GM12878 (cell line): Measurements from ENCODE around the gene INHBB. TPM values are rescaled to one million over a fixed set of nuclear protein-coding genes. Genes with fewer than 3 reads are reported as not detected.

Source experiments
- ATAC-seq: fragments of 200-7000 bp; cut with Tn5 transposase; 3 replicates; pipeline ENCODE4 v1.9.1; 2020; ENCODE audit warnings: mild to moderate bottlenecking, moderate library complexity
- BruUV-seq: library from RNA; stranded (reverse); fragments of 400-500 nt; replicated peaks from 2 replicates; lab custom pipeline; 2021; lab: Mats Ljungman, UMichigan
- CTCF ChIA-PET: fragments of 300-600 bp; sonication (Branson Sonifier 250); formaldehyde crosslinking; extraction: SDS; loops from one replicate; lab custom pipeline; 2021; ENCODE audit warnings: inconsistent platforms; lab: Yijun Ruan, JAX
- POLR2A ChIA-PET: fragments of 350-600 bp; formaldehyde crosslinking; extraction: SDS; loops from one replicate; lab custom pipeline; 2021; ENCODE audit warnings: inconsistent platforms; lab: Charles Lee
- RAD21 ChIA-PET: fragments of 300-600 bp; sonication (Branson Sonifier 250); formaldehyde crosslinking; loops from one replicate; lab custom pipeline; 2023; ENCODE audit warnings: antibody characterized with exemption; ENCODE audit not compliant: unreplicated experiment; lab: Charles Lee
- SMC1A ChIA-PET: fragments of 300-600 bp; sonication (Branson Sonifier 250); formaldehyde crosslinking; loops from one replicate; lab custom pipeline; 2023; ENCODE audit not compliant: unreplicated experiment, uncharacterized antibody; lab: Charles Lee
- DNase-seq: peaks from one replicate; pipeline ENCODE4 v3.0.0-alpha.2; 2011; ENCODE audit warnings: low read depth, low spot score
- FAIRE-seq: peaks from 3 replicates; lab custom pipeline; 2011; peaks lifted over from hg19 to GRCh38; lab: Jason Lieb, UNC
- H2AFZ ChIP-seq: 2 replicates; pipeline ENCODE4 v1.6.0; 2011; ENCODE audit warnings: low read depth, low read length, control low read depth; ENCODE audit not compliant: control insufficient read depth
- H3K27ac ChIP-seq: 2 replicates; pipeline ENCODE4 v1.5.1; 2011; ENCODE audit warnings: control low read depth; ENCODE audit not compliant: control insufficient read depth, insufficient read depth
- H3K27me3 ChIP-seq, 2 experiments: replicated peaks in 1 of 2; 2 replicates each; pipeline versions ENCODE4 v1.6.0 to v1.6.1; 2011; ENCODE audit warnings: low read length in 1 of 2; ENCODE audit not compliant: control insufficient read depth in 2 of 2, insufficient read depth in 2 of 2
- H3K36me3 ChIP-seq, 2 experiments: 2 replicates each; pipeline ENCODE4 v1.5.1; 2011; ENCODE audit warnings: low read length in 1 of 2; ENCODE audit not compliant: control insufficient read depth in 2 of 2, insufficient read depth in 2 of 2
- H3K4me1 ChIP-seq: 2 replicates; pipeline ENCODE4 v1.6.1; 2011; ENCODE audit warnings: mild to moderate bottlenecking, low read length, moderate library complexity, mixed read lengths; ENCODE audit not compliant: control insufficient read depth, insufficient read depth
- H3K4me2 ChIP-seq: 2 replicates; pipeline ENCODE4 v1.6.0; 2011; ENCODE audit warnings: control low read depth; ENCODE audit not compliant: control insufficient read depth, insufficient read depth
- H3K4me3 ChIP-seq: fragments of 200-600 bp; sonication (generic); 2 replicates; pipeline ENCODE4 v1.5.1; 2016
- H3K79me2 ChIP-seq: 2 replicates; pipeline ENCODE4 v1.6.0; 2011; ENCODE audit warnings: low read length; ENCODE audit not compliant: control insufficient read depth, insufficient read depth
- H3K9ac ChIP-seq: 2 replicates; pipeline ENCODE4 v1.8.0; 2011; ENCODE audit warnings: low read length, control low read depth, mixed read lengths; ENCODE audit not compliant: control insufficient read depth, insufficient read depth
- H3K9me3 ChIP-seq: replicated peaks from 3 replicates; pipeline ENCODE4 v1.5.1; 2011; ENCODE audit warnings: mild to moderate bottlenecking, low read length; ENCODE audit not compliant: control insufficient read depth, insufficient read depth
- H4K20me1 ChIP-seq: 2 replicates; pipeline ENCODE4 v1.6.0; 2011; ENCODE audit not compliant: control insufficient read depth, insufficient read depth
- MEF2B ChIP-seq: fragments of 450-650 bp; IDR thresholded peaks from 2 replicates; pipeline ENCODE4 v1.6.1; 2018; ENCODE audit warnings: mild to moderate bottlenecking, moderate library complexity; ENCODE audit not compliant: partially characterized antibody, poor library complexity, severe bottlenecking
- NKRF ChIP-seq: fragments of 450-650 bp; conservative IDR thresholded peaks from 2 replicates; pipeline ENCODE4 v1.6.1; 2017; ENCODE audit warnings: mild to moderate bottlenecking, moderate library complexity
- POLR2AphosphoS5 ChIP-seq: IDR thresholded peaks from 2 replicates; pipeline ENCODE4 v1.6.1; 2011; ENCODE audit warnings: mild to moderate bottlenecking, low read length, inconsistent platforms
- RCOR1 ChIP-seq: conservative IDR thresholded peaks from 2 replicates; pipeline ENCODE4 v1.6.1; 2012; ENCODE audit warnings: low read depth, low read length, improper control_type of control experiment
- SMAD5 ChIP-seq: IDR thresholded peaks from 2 replicates; pipeline ENCODE4 v1.6.1; 2016; ENCODE audit warnings: antibody characterized with exemption, low read depth
- TCF12 ChIP-seq: IDR thresholded peaks from 2 replicates; pipeline ENCODE4 v1.6.1; 2011; ENCODE audit warnings: low read depth, mild to moderate bottlenecking, low read length
- ZBTB33 ChIP-seq: fragments of 450-650 bp; IDR thresholded peaks from 2 replicates; pipeline ENCODE4 v1.6.1; 2017; ENCODE audit warnings: mild to moderate bottlenecking
- ZZZ3 ChIP-seq: IDR thresholded peaks from 2 replicates; pipeline ENCODE4 v1.6.1; 2011; ENCODE audit warnings: low read depth; ENCODE audit not compliant: control insufficient read depth, insufficient read length
- WGBS: methylation state at CpG from one replicate; pipeline ENCODE4 v1.1.6; 2016; ENCODE audit warnings: low lambda C conversion rate; ENCODE audit not compliant: insufficient replicate concordance, insufficient coverage; ENCODE audit errors: missing lambda C conversion rate; 5-methylcytosine and 5-hydroxymethylcytosine counted together
- in situ Hi-C: fragments of 300-500 bp; cut with MboI; formaldehyde crosslinking; loops from 9 replicates; pipeline ENCODE4 v1.14.3; 2018; ENCODE audit warnings: mixed read lengths
- intact Hi-C: fragments of 100-400 bp; cut with micrococcal nuclease; formaldehyde crosslinking; loops from one replicate; pipeline ENCODE4 v1.14.2; 2022; ENCODE audit not compliant: unreplicated experiment
- polyA plus RNA-seq, 11 experiments: library from polyadenylated mRNA; depleted of rRNA in 4 of 11; unstranded in 6 of 11; stranded (reverse) in 5 of 11; fragments of >200 nt; fragmentation: Nextera tagmentation in 4 of 11; fragmentation: Illumina TruSeq in 1 of 11; extraction: Ambion mirVana in 4 of 11; extraction: Trizol in 1 of 11; gene quantifications; 1 replicate in 1 of 11; 2 replicates in 10 of 11; pipeline versions ENCODE4 v1.2.1 to v1.2.3, GENCODE V29; 2011 to 2016; ENCODE audit warnings: inconsistent platforms in 2 of 11, missing spikeins in 2 of 11, low read depth in 1 of 11
- total RNA-seq, 4 experiments: library from RNA; depleted of rRNA in 3 of 4; stranded (reverse); fragments of >200 nt in 3 of 4; fragmentation: Illumina TruSeq in 1 of 4; extraction: Trizol in 1 of 4; gene quantifications; 2 replicates each; pipeline versions ENCODE4 v1.2.1 to v1.2.3, GENCODE V29; 2013 to 2021

The INHBB gene
- total and polyA plus RNA-seq, 10 of the 15 experiments (the other 5 are each of a cell fraction or from before 2014, with no cell fraction given): 0.05 TPM; not detected in 9

- H3K4me1 ChIP-seq: no peaks in the 10 kb centered on the region
- SMC1A ChIA-PET: interaction anchor here (0.6 kb wide), 1 partner anchor 466 kb away, joined by 3 read pairs; no protein-coding TSS in a partner anchor
- no peak for DNase-seq
- TF ChIP-seq RCOR1: no peak
- TF ChIP-seq, all 136 proteins: peak for 0
- Histone ChIP-seq H2AFZ (no peak overlapping the region), H4K20me1 (no peaks in the 10 kb centered on the region), H3K4me3 (no peak overlapping the region), H3K9ac (no peak overlapping the region), H3K36me3 (no peaks in the 10 kb centered on the region), H3K27me3 (peaks cover 1 to 3% of the 10 kb centered on the region in 2 experiments; a peak in 2 of 4 replicates), H3K79me2 (no peaks in the 10 kb centered on the region), H3K27ac (no peak overlapping the region), H3K4me2 (no peak overlapping the region), H3K9me3 (no peaks in the 10 kb centered on the region)
- RAD21 ChIA-PET: no interaction called here
- in situ Hi-C loops: loop anchor here (10.0 kb wide), 1 partner anchor 204 kb away; no protein-coding TSS in a partner anchor
- 64% methylated on average over 10 of the region's 10 CpGs for WGBS
- CTCF ChIA-PET: no interaction called here
- POLR2A ChIA-PET: no interaction called here
- FAIRE-seq (no peak), ATAC-seq (no peak)
- no TSS peak for BruUV-seq
- intact Hi-C loops: loop anchor here (10.0 kb wide), 1 partner anchor 564 kb away; the partner anchor contains the start of gene PTPN4
Observed at GRCh38 chr2:120319123-120319522, 26.8 kb upstream of the INHBB start.

GRCh38 chr2:120319686-120320317 lies 26.1 kb upstream of the INHBB start:
- no peaks in the 10 kb centered on the region for H3K4me1 ChIP-seq
- FAIRE-seq: no peak
- H4K20me1 ChIP-seq: no peaks in the 10 kb centered on the region
- ChIA-PET CTCF (no interaction called here), POLR2A (no interaction called here), RAD21 (no interaction called here), SMC1A (no interaction called here)
- no peak overlapping the region for H3K9ac ChIP-seq
- no peak overlapping the region for H3K27ac ChIP-seq
- no peaks in the 10 kb centered on the region for H3K9me3 ChIP-seq
- no peak overlapping the region for H3K4me3 ChIP-seq
- H2AFZ ChIP-seq: no peak overlapping the region
- H3K36me3 ChIP-seq: no peaks in the 10 kb centered on the region
- WGBS: 62% methylated on average over 18 of the region's 18 CpGs
- H3K27me3 ChIP-seq: peaks cover 0 to 3% of the 10 kb centered on the region in 2 experiments; a peak in 2 of 4 replicates
- H3K4me2 ChIP-seq: no peak overlapping the region
- DNase-seq: no peak
- in situ Hi-C loops: loop anchor here (10.0 kb wide), 1 partner anchor 205 kb away; no protein-coding TSS in a partner anchor
- TF ChIP-seq NKRF (no peak), TCF12 (no peak), MEF2B (no peak), SMAD5 (no peak), ZZZ3 (no peak), ZBTB33 (no peak), POLR2AphosphoS5 (no peak)
- BruUV-seq: no TSS peak
- no peaks in the 10 kb centered on the region for H3K79me2 ChIP-seq
- no peak for ATAC-seq
- intact Hi-C loops: loop anchor here (10.0 kb wide), 1 partner anchor 565 kb away; the partner anchor contains the start of gene PTPN4
